Lung (tissue), 12 donors: ENCODE measurements around the gene NARS2. TPM values are rescaled to one million over a fixed set of nuclear protein-coding genes. Genes with fewer than 3 reads are reported as not detected.

Experiments used
- ATAC-seq: fragments of 200-7000 bp; cut with Tn5 transposase; one replicate; pipeline ENCODE4 v1.9.1; 2020; ENCODE audit warnings: moderate number of reproducible peaks; ENCODE audit not compliant: insufficient read depth, low FRiP score
- DNase-seq, 3 donors: peaks; one replicate each; pipeline ENCODE4 v3.0.0-alpha.2; 2013 to 2017
- H3K27ac ChIP-seq, 2 donors: one replicate each; pipeline ENCODE4 v1.5.1; 2013; ENCODE audit warnings: mild to moderate bottlenecking in 2 of 2, moderate library complexity in 2 of 2, control low read depth in 1 of 2, inconsistent platforms in 1 of 2, low read depth in 1 of 2, low read length in 1 of 2
- H3K27me3 ChIP-seq, 3 donors: one replicate each; pipeline ENCODE4 v1.5.1; 2013; ENCODE audit warnings: low read length in 2 of 3; ENCODE audit not compliant: control insufficient read depth in 3 of 3, insufficient read depth in 3 of 3
- H3K36me3 ChIP-seq, 4 donors: one replicate each; pipeline ENCODE4 v1.5.1; 2013; ENCODE audit warnings: low read length in 4 of 4, mild to moderate bottlenecking in 1 of 4, moderate library complexity in 1 of 4; ENCODE audit not compliant: control insufficient read depth in 4 of 4, insufficient read depth in 4 of 4
- H3K4me1 ChIP-seq, 5 donors: one replicate each; pipeline ENCODE4 v1.5.1; 2013; ENCODE audit warnings: low read length in 5 of 5, mild to moderate bottlenecking in 2 of 5, moderate library complexity in 1 of 5; ENCODE audit not compliant: control insufficient read depth in 5 of 5, insufficient read depth in 5 of 5
- H3K4me3 ChIP-seq: one replicate; pipeline ENCODE4 v1.5.1; 2013; ENCODE audit warnings: mild to moderate bottlenecking, control low read depth, moderate library complexity
- H3K9ac ChIP-seq, 2 donors: one replicate each; pipeline ENCODE4 v1.5.1; 2013; ENCODE audit warnings: low read length in 2 of 2, control low read depth in 1 of 2; ENCODE audit not compliant: insufficient read depth in 1 of 2
- H3K9me3 ChIP-seq, 4 donors: one replicate each; pipeline ENCODE4 v1.5.1; 2013; ENCODE audit warnings: low read length in 3 of 4, mild to moderate bottlenecking in 1 of 4, moderate library complexity in 1 of 4; ENCODE audit not compliant: control insufficient read depth in 4 of 4, insufficient read depth in 3 of 4
- CTCF ChIP-seq: IDR thresholded peaks from 2 replicates; pipeline ENCODE4 v1.5.1; 2012; ENCODE audit warnings: mild to moderate bottlenecking; ENCODE audit errors: control extremely low read depth, extremely low read depth
- WGBS, 2 donors: extraction: QIAGEN DNeasy Blood & Tissue Kit; methylation state at CpG; one replicate each; pipeline ENCODE4 v1.1.7; 2013; 5-methylcytosine and 5-hydroxymethylcytosine counted together
- polyA plus RNA-seq, 2 donors: library from polyadenylated mRNA; stranded (reverse); fragments of 200-250 nt; gene quantifications; one replicate each; pipeline ENCODE4 v1.2.1, GENCODE V29; 2013
- total RNA-seq, 2 donors: library from RNA; depleted of rRNA in 1 of 2; stranded (reverse); fragments of >200 nt in 1 of 2; gene quantifications; one replicate each; pipeline ENCODE4 v1.2.1, GENCODE V29; 2014 to 2021
- donor health status: control.
- donor health status: control.
- donor health status: Bipolar disorder and iron deficiency.
- donor health status: healthy.
- donor health status: DM: yes; HTN: yes; CAD: no.

NARS2 gene
- total and polyA plus RNA-seq, 4 donors = 12.0 to 33.8 (median 19.8) TPM

GRCh38 chr11:78418584-78419211, 156.0 kb downstream of the NARS2 start:
- WGBS, 2 donors = 36 to 47% methylated on average over 11 of the region's 11 CpGs
- Histone ChIP-seq H3K9me3 (no peaks in the 10 kb centered on the region), H3K9ac (peak overlapping the region in 1 of 2 donors; percentile 81), H3K4me1 (peaks cover 3 to 36% (median 7%) of the 10 kb centered on the region in 5 donors), H3K4me3 (peak overlapping the region; percentile 86), H3K27ac (peak overlapping the region; percentile 89 to 95), H3K36me3 (no peaks in the 10 kb centered on the region), H3K27me3 (no peaks in the 10 kb centered on the region)
- TF ChIP-seq CTCF = no peak
- DNase-seq = peak in 2 of 3 donors; percentile 57 to 61
- no peak for ATAC-seq

GRCh38 chr11:78417888-78418583, 156.6 kb downstream of the NARS2 start:
- peak; percentile 88 to 93 (median 90) for DNase-seq
- peak overlapping the region; percentile 86 for H3K4me3 ChIP-seq
- peak; percentile 65 for ATAC-seq
- H3K27me3 ChIP-seq = no peaks in the 10 kb centered on the region
- no peak for TF ChIP-seq CTCF
- 0 to 1% methylated on average over 46 to 68 of the region's 68 CpGs for WGBS, 2 donors
- H3K36me3 ChIP-seq = no peaks in the 10 kb centered on the region
- peak overlapping the region; percentile 89 to 95 for H3K27ac ChIP-seq
- H3K4me1 ChIP-seq = peaks cover 3 to 36% (median 7%) of the 10 kb centered on the region in 5 donors
- peak overlapping the region in 1 of 2 donors; percentile 81 for H3K9ac ChIP-seq
- H3K9me3 ChIP-seq = no peaks in the 10 kb centered on the region

GRCh38 chr11:78417175-78417887, 157.3 kb downstream of the NARS2 start, which contains the start of gene GAB2:
GAB2 (minus strand) TSS chr11:78417820; CDS start chr11:78417720, 100 bp downstream.
- DNase-seq = no peak
- no peak for ATAC-seq
- 1 to 2% methylated on average over 49 to 93 of the region's 93 CpGs for WGBS, 2 donors
- TF ChIP-seq CTCF = no peak
- Histone ChIP-seq H3K27ac (peak within 1 kb of the TSS; percentile 98 to 99), H3K4me1 (peaks cover 3 to 36% (median 7%) of the 10 kb centered on the region in 5 donors), H3K36me3 (no peaks in the 10 kb centered on the region), H3K9ac (peak within 1 kb of the TSS; percentile 58 to 81), H3K4me3 (peak within 1 kb of the TSS; percentile 86), H3K27me3 (no peaks in the 10 kb centered on the region), H3K9me3 (no peaks in the 10 kb centered on the region)
